Erythroblast (primary cell): Measurements from ENCODE around the gene GPC3.

Experiments
- DNase-seq, 2 experiments: peaks; one replicate each; lab custom pipeline; 2025; lab: John Stamatoyannopoulos, UW
- GATA1 ChIP-seq: IDR thresholded peaks from 2 replicates; pipeline ENCODE4 v1.6.1; 2011; ENCODE audit warnings: low read depth, mild to moderate bottlenecking, control low read depth, low read length, moderate library complexity
- POLR2A ChIP-seq: IDR thresholded peaks from 2 replicates; pipeline ENCODE4 v1.6.1; 2011; ENCODE audit warnings: mild to moderate bottlenecking, low read length

The GPC3 gene

GRCh38 chrX:133569217-133569616 is 416.2 kb downstream of the GPC3 start:
- no peak for TF ChIP-seq POLR2A
- TF ChIP-seq GATA1: no peak
- DNase-seq: no peak

DNA sequence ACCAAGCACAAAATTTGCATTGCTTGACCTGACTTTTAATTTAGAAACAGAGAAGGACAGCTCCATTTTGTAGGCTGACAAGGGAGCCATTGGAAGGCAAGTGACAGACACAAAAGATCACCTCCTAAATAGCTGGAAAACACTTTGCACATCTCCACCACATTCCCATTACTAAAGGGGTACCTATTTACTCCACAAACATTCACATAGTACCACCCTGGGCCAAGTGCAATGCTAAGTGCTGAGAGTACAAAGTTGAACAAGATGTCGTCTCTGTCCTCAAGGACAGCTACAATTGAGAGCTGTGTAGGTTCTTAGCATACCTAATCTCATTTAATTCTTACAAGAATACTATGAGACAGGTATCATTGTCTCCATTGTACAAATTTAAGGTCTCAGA is 417.3 kb downstream of the GPC3 start:
- TF ChIP-seq GATA1: no peak
- no peak for TF ChIP-seq POLR2A
- DNase-seq: no peak

DNA sequence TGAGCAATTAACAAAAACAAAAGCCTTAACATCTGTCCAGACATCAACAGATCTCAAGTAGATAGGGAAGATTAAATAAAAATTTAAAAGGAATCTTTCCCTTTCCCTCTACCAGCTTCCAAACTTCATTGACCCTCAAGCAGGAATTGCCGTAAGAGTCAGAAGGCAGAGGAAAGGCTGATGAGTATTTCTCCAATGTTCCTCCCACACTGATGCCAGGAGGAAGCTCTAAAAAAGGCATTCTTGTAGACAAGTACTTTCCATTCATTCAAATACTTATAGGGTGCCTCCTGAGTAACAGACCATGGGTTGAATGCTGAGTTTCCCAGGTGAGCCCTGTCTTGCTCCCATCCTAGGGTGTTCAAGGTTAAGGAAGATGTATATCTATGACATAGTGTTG is 418.5 kb downstream of the GPC3 start:
- no peak for TF ChIP-seq POLR2A
- TF ChIP-seq GATA1: no peak
- no peak for DNase-seq

- TF ChIP-seq GATA1 (no peak), POLR2A (no peak)
- no peak for DNase-seq
These were observed 421.7 kb downstream of the GPC3 start for GRCh38 chrX:133563705-133564104.

DNA sequence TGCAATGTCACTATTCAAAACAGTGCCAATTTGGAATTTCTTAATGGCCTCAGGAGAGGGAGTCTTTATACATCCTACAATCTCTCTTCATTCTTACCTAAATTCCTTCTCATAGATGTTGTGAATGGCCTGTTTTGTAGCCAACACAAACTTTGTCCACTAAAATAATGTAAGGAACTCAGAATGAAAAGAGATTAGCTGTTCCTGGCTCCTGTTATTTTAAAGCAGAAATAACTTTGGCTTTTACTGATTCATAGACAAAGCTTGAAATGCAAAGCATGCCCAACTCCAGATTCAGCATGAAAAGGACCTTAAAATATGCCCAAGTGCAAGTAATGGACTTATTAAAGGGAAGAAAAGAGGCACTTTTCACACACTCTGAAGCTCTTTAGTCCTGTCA is 424.1 kb downstream of the GPC3 start:
- no peak for DNase-seq
- TF ChIP-seq GATA1 (no peak), POLR2A (no peak)

- TF ChIP-seq GATA1: no peak
- TF ChIP-seq POLR2A: no peak
- no peak for DNase-seq
These were observed 425.5 kb downstream of the GPC3 start for GRCh38 chrX:133559909-133560308.

DNA sequence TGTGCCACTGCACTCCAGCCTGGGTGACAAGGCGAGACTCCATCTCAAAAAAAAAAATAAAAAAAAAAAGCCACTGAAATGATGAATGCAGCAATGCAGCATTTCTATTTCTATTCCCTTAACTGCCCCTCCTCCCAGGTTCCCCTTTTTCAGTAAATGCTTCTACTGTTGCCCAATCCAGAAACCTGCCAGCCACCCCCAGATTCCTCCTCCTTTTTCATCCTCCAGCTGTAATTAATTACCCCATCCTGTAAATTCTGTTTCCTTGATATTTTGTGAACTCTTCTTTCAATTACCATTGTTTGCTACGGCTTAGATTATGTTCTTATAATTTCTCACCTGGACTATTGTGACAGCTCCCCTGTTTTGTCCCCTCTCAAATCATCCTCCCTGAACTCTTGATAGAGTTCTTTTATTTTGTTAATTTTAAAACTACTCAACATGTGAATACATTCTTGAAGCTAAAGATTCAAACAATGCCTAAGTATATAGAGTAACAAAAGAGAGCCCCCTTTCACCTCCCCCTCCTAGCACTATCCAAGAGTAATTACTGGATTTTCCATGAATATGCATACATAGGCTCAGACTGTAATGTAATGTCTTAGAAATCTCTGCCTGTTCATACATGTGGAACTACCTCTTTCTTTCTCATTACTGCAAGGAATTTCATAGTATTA is 429.5 kb downstream of the GPC3 start:
- no peak for DNase-seq
- no peak for TF ChIP-seq POLR2A
- TF ChIP-seq GATA1: no peak

GRCh38 chrX:133550665-133551485 is 434.5 kb downstream of the GPC3 start:
- no peak for DNase-seq
- no peak for TF ChIP-seq GATA1
- TF ChIP-seq POLR2A: no peak

DNA sequence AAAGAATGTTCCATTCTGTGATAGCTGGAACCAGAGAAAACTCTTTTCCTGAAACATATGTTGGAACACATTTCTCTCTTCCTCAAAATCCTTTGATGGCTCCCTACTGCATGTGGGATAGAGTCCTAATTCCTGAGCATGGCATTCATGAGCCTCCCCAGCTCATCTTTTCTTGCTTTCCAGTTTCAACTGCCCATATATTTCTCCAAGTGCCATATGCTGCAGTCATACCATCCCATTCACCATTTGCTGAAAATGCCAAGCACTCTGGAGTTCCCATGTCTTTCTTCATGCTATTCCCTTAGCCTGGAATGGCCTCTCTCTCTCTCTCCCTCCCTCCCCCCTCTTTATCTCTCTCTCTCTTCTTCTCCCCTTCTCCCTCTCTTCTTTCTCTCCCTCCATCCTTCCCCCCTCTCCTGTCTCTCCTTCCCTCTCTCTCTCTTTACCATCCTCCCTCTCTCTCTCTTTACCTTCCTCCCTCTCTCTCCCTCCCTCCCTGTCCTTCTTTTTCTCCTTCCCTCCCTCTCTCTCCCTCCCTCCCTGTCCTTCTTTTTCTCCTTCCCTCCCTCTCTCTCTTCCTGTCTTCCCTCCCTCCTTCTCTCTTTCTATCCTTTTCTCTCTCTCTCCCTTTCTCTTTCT is 436.0 kb downstream of the GPC3 start:
- DNase-seq: no peak
- TF ChIP-seq POLR2A: no peak
- TF ChIP-seq GATA1: no peak

- DNase-seq: peak in 1 of 2 experiments; percentile 0
- TF ChIP-seq GATA1 (no peak), POLR2A (no peak)
These were observed 439.0 kb downstream of the GPC3 start for GRCh38 chrX:133546441-133546840.

GRCh38 chrX:133544778-133545177 is 440.6 kb downstream of the GPC3 start:
- DNase-seq: no peak
- no peak for TF ChIP-seq GATA1
- no peak for TF ChIP-seq POLR2A

DNA sequence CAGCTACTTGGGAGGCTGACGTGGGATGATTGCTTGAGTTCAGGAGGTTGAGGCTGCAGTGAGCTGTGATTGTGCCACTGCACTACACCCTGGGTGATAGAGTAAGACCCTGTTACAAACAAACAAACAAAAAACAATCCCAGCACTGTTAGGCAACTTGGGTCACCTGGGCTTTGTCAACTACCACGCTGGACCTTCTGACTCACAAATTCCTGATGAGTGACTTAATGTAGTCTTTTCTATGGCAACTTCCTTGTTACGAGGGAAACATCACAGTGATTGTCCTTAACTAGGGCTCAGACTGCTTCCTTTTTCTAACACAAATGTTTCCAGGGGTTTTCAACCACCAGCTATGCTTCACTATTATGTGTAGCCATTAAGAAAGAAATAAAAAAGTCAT is 441.3 kb downstream of the GPC3 start:
- DNase-seq: no peak
- TF ChIP-seq GATA1 (no peak), POLR2A (no peak)

- no peak for DNase-seq
These were observed 441.7 kb downstream of the GPC3 start for GRCh38 chrX:133543654-133544053.

GRCh38 chrX:133542476-133542875 is 442.9 kb downstream of the GPC3 start:
- DNase-seq: no peak
- TF ChIP-seq POLR2A: no peak
- TF ChIP-seq GATA1: no peak

More at GRCh38 chrX:133543654-133544053, 441.7 kb downstream of the GPC3 start:
- no peak for TF ChIP-seq GATA1
- no peak for TF ChIP-seq POLR2A

GRCh38 chrX:133541021-133541420 is 444.4 kb downstream of the GPC3 start:
- no peak for DNase-seq
- TF ChIP-seq GATA1 (no peak), POLR2A (no peak)

DNA sequence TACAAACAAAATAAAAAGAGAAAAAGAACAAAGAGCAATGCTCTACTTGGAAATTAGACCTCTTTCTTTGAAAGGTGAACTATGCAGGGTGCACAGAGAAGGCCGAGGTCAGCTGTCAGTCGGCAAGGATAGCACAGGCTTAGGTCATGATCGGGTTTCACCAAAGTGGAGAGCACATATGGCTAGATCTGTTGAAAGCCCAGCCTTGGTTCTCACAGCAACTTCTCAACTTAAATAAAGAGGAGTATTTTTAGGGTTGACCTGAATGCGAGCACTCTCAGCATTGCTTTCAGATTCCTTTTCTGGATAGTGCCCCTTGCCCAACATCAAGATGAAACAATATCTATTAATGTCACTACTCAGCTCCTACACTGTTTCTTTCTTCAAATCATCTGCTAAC is 447.2 kb downstream of the GPC3 start:
- no peak for TF ChIP-seq POLR2A
- TF ChIP-seq GATA1: no peak

More for the DNA sequence above, 447.2 kb downstream of the GPC3 start:
- no peak for DNase-seq
